Vagina (tissue), 2 donors: Measurements from ENCODE around the gene SYNPO2L.
"Not testable (repeated sequence)": the region's sequence is repeated elsewhere in the genome, so short reads cannot be mapped to it uniquely, and the experiment has no call there.

ENCODE experiments used
- POLR2A ChIP-seq, 2 donors: fragments of 450-650 bp; IDR thresholded peaks; one replicate each; pipeline ENCODE4 v1.6.1; 2017; ENCODE audit warnings: antibody characterized with exemption in 2 of 2, mild to moderate bottlenecking in 2 of 2, moderate library complexity in 2 of 2
- TF ChIP-seq, protein P1 (sequence below), 3 experiments: fragments of 450-650 bp in 2 of 3; fragments of 200-600 bp in 1 of 3; sonication (generic) in 1 of 3; IDR thresholded peaks; one replicate each; pipeline ENCODE4 v1.5.1; 2017 to 2019; ENCODE audit warnings: antibody characterized with exemption in 3 of 3, mild to moderate bottlenecking in 2 of 3, moderate library complexity in 2 of 3

DNA sequence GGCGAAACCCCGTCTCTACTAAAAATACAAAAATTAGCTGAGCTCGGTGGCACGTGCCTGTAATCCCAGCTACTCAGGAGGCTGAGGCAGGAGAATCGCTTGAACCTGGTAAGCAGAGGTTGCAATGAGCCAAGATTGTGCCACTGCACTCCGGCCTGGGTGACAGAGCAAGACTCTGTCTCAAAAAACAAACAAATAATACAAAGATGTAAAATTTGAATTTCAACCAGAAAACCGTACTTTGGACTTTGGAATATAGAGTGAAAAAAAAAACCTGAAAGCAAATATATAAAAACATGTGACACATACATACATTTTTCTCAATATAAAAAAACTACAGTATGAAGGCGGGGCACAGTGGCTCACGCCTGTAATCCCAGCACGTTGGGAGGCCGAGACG lies 34.9 kb downstream of the SYNPO2L start:
- not testable (repeated sequence) for TF ChIP-seq POLR2A (IDR thresholded peaks at IDR 0.05)
- TF ChIP-seq, protein P1, sequence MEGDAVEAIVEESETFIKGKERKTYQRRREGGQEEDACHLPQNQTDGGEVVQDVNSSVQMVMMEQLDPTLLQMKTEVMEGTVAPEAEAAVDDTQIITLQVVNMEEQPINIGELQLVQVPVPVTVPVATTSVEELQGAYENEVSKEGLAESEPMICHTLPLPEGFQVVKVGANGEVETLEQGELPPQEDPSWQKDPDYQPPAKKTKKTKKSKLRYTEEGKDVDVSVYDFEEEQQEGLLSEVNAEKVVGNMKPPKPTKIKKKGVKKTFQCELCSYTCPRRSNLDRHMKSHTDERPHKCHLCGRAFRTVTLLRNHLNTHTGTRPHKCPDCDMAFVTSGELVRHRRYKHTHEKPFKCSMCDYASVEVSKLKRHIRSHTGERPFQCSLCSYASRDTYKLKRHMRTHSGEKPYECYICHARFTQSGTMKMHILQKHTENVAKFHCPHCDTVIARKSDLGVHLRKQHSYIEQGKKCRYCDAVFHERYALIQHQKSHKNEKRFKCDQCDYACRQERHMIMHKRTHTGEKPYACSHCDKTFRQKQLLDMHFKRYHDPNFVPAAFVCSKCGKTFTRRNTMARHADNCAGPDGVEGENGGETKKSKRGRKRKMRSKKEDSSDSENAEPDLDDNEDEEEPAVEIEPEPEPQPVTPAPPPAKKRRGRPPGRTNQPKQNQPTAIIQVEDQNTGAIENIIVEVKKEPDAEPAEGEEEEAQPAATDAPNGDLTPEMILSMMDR (IDR thresholded peaks at IDR 0.05), result not testable (repeated sequence)
